Measurements from ENCODE around the gene OPA1.

GRCh38 chr3:193656878-193657282 lies 63.9 kb downstream of the OPA1 start:
- TF ChIP-seq POLR2AphosphoS5 (IDR thresholded peaks at IDR 0.05; ENCODE audit: low read depth, low read length) = no peak
- TF ChIP-seq RXRA (IDR thresholded peaks at IDR 0.05; ENCODE audit: insufficient read depth, low read depth, low read length) = no peak
- no peak for TF ChIP-seq CTCF (IDR thresholded peaks at IDR 0.05; ENCODE audit: control extremely low read depth in 1 of 3, insufficient read depth in 1 of 3, low read depth in 1 of 3, low read length in 3 of 3)
- TF ChIP-seq SUZ12 (IDR thresholded peaks at IDR 0.05; ENCODE audit: low read length) = no peak
- TF ChIP-seq RAD21 (IDR thresholded peaks at IDR 0.05 in 1 of 2, conservative IDR thresholded peaks at IDR 0.05 in 1 of 2; ENCODE audit: low read depth in 2 of 2, low read length in 2 of 2) = no peak

Data from H1 (cell line).